HL-60 (cell line): ENCODE measurements around the gene ADIRF.

Experiments
- DNase-seq, 2 experiments: peaks; one replicate each; pipeline ENCODE4 v3.0.0-alpha.2; 2010 to 2020; ENCODE audit warnings: low read depth in 1 of 2, low spot score in 1 of 2
- H3K27ac ChIP-seq: fragments of 250-450 bp; sonication (Bioruptor Pico); replicated peaks from 2 replicates; pipeline ENCODE4 v1.5.1; 2020; ENCODE audit warnings: mild to moderate bottlenecking, moderate library complexity
- H3K27me3 ChIP-seq: fragments of 250-450 bp; sonication (Bioruptor Pico); 2 replicates; pipeline ENCODE4 v1.5.1; 2021; ENCODE audit warnings: mild to moderate bottlenecking, moderate library complexity; ENCODE audit not compliant: insufficient read depth, poor library complexity, severe bottlenecking
- H3K4me3 ChIP-seq: replicated peaks from 2 replicates; pipeline ENCODE4 v1.5.1; 2011; ENCODE audit warnings: mild to moderate bottlenecking, control low read depth, low read length; ENCODE audit not compliant: insufficient read depth
- GABPA ChIP-seq: IDR thresholded peaks from 2 replicates; pipeline ENCODE4 v1.6.1; 2012; ENCODE audit warnings: low read depth
- POLR2AphosphoS5 ChIP-seq: IDR thresholded peaks from 2 replicates; pipeline ENCODE4 v1.6.1; 2012; ENCODE audit warnings: low read depth
- REST ChIP-seq: IDR thresholded peaks from 2 replicates; pipeline ENCODE4 v1.6.1; 2012; ENCODE audit warnings: low read depth; ENCODE audit not compliant: insufficient replicate concordance
- SPI1 ChIP-seq: IDR thresholded peaks from 2 replicates; pipeline ENCODE4 v1.6.1; 2012; ENCODE audit warnings: low read depth, mild to moderate bottlenecking, borderline replicate concordance
- long read RNA-seq: library from polyadenylated mRNA; unstranded; transcript quantifications from one replicate; pipeline ENCODE4 v2.0.0, GENCODE V29; 2020
- TF ChIP-seq, protein P1 (sequence below): IDR thresholded peaks from one replicate; pipeline ENCODE4 v1.5.1; 2011; ENCODE audit warnings: low read length, control low read depth, inconsistent platforms; ENCODE audit not compliant: insufficient read depth

Gene ADIRF
- long read RNA-seq, result 0 reads

GRCh38 chr10:86968271-86968993 is at the start of gene ADIRF:
Gene ADIRF (plus strand): TSS chr10:86968482. CDS start chr10:86968545, 63 bp downstream.
- Histone ChIP-seq H3K4me3 (no peak within 1 kb of the TSS), H3K27ac (no peak within 1 kb of the TSS), H3K27me3 (peaks cover 34% of the 10 kb centered on the region)
- no peak for TF ChIP-seq GABPA
- TF ChIP-seq SPI1, result no peak
- TF ChIP-seq POLR2AphosphoS5, result no peak
- TF ChIP-seq, protein P1, sequence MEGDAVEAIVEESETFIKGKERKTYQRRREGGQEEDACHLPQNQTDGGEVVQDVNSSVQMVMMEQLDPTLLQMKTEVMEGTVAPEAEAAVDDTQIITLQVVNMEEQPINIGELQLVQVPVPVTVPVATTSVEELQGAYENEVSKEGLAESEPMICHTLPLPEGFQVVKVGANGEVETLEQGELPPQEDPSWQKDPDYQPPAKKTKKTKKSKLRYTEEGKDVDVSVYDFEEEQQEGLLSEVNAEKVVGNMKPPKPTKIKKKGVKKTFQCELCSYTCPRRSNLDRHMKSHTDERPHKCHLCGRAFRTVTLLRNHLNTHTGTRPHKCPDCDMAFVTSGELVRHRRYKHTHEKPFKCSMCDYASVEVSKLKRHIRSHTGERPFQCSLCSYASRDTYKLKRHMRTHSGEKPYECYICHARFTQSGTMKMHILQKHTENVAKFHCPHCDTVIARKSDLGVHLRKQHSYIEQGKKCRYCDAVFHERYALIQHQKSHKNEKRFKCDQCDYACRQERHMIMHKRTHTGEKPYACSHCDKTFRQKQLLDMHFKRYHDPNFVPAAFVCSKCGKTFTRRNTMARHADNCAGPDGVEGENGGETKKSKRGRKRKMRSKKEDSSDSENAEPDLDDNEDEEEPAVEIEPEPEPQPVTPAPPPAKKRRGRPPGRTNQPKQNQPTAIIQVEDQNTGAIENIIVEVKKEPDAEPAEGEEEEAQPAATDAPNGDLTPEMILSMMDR, result no peak
- TF ChIP-seq REST, result no peak
- no peak for DNase-seq

- Histone ChIP-seq H3K27ac (no peak overlapping the region), H3K27me3 (no peaks in the 10 kb centered on the region), H3K4me3 (no peak overlapping the region)
- TF ChIP-seq SPI1 (no peak), POLR2AphosphoS5 (no peak), GABPA (no peak), REST (no peak)
- TF ChIP-seq, protein P1, result no peak
- DNase-seq, result no peak
Observed at GRCh38 chr10:86922553-86922961, 45.7 kb upstream of the ADIRF start.

DNA sequence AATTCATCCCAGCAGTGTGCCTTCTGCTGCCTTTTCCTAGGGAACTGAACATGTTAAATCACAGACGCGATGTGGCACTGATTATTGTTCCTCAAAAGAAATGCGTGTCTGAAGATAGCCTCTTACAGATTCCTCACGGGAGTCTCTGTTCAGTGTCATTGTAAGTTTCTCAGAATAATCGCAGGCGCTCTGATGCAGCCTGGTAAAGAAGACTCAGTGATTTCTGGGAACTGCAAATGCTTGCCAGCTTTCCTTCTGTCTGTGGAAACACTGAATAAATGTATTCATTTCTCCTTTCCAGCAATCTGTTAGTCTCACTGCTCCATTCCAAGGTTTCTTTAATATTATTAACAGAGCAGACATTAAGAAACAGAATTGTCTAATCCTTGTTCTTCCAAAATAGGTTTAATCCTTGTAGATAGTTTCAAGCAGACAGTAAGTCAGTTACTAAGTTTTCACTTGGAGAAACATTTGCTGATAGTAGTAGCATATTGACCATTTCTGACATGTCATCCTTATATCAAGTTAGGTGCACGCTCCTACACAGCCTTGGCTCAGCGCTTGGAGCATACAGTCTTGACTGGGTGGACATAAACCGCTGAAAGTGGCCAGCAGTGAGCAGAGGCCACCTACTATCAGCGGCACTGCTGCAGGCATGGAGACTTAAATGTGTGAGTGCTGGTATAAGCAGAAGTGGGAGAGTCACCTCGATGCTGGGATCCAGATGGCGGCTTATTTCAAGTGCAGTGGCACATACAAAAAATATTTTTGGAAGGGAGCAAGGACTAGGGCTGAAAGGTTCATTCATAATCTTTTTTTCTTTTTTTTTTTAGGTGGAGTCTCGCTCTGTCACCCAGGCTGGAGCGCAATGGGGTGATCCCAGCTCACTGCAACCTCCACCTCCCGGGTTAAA is 38.6 kb upstream of the ADIRF start:
- TF ChIP-seq POLR2AphosphoS5 (no peak), REST (no peak), SPI1 (no peak)
- TF ChIP-seq, protein P1, result no peak
- no peak for DNase-seq
- no peak overlapping the region for H3K4me3 ChIP-seq
- no peaks in the 10 kb centered on the region for H3K27me3 ChIP-seq
- no peak overlapping the region for H3K27ac ChIP-seq
